BJ (cell line): Measurements from ENCODE around the gene KCTD10. TPM values are rescaled to one million over a fixed set of nuclear protein-coding genes. Genes with fewer than 3 reads are reported as not detected.
"Not testable (repeated sequence)": the region's sequence is repeated elsewhere in the genome, so short reads cannot be mapped to it uniquely, and the experiment has no call there.

Experiments used
- CTCF ChIA-PET: fragments of 350-600 bp; formaldehyde crosslinking; extraction: SDS; loops from one replicate; lab custom pipeline; 2021; ENCODE audit warnings: antibody characterized with exemption, inconsistent platforms; lab: Yijun Ruan, JAX
- POLR2A ChIA-PET: fragments of 300-600 bp; sonication (Branson Sonifier 250); formaldehyde crosslinking; extraction: SDS; loops from one replicate; lab custom pipeline; 2021; ENCODE audit warnings: antibody characterized with exemption; lab: Charles Lee
- DNase-seq: peaks from one replicate; pipeline ENCODE4 v3.0.0-alpha.2; 2011; ENCODE audit warnings: low read depth
- H3K27me3 ChIP-seq: 2 replicates; pipeline ENCODE4 v1.6.0; 2011; ENCODE audit warnings: low read length; ENCODE audit not compliant: control insufficient read depth, insufficient read depth
- H3K36me3 ChIP-seq: 2 replicates; pipeline ENCODE4 v1.5.1; 2011; ENCODE audit warnings: low read length; ENCODE audit not compliant: control insufficient read depth, insufficient read depth
- H3K4me3 ChIP-seq: 2 replicates; pipeline ENCODE4 v1.5.1; 2011; ENCODE audit warnings: low read depth, mild to moderate bottlenecking, control low read depth, low read length
- polyA plus RNA-seq: library from polyadenylated mRNA; depleted of rRNA; stranded (reverse); fragments of >200 nt; gene quantifications from 2 replicates; pipeline ENCODE4 v1.2.3, GENCODE V29; 2011
- TF ChIP-seq, protein P1 (sequence below): IDR thresholded peaks from 2 replicates; pipeline ENCODE4 v1.5.1; 2011; ENCODE audit warnings: low read depth, mild to moderate bottlenecking, control low read depth, inconsistent platforms, low read length, moderate library complexity; ENCODE audit not compliant: insufficient read depth

KCTD10 gene
- polyA plus RNA-seq, 1 experiment = 172 TPM

DNA sequence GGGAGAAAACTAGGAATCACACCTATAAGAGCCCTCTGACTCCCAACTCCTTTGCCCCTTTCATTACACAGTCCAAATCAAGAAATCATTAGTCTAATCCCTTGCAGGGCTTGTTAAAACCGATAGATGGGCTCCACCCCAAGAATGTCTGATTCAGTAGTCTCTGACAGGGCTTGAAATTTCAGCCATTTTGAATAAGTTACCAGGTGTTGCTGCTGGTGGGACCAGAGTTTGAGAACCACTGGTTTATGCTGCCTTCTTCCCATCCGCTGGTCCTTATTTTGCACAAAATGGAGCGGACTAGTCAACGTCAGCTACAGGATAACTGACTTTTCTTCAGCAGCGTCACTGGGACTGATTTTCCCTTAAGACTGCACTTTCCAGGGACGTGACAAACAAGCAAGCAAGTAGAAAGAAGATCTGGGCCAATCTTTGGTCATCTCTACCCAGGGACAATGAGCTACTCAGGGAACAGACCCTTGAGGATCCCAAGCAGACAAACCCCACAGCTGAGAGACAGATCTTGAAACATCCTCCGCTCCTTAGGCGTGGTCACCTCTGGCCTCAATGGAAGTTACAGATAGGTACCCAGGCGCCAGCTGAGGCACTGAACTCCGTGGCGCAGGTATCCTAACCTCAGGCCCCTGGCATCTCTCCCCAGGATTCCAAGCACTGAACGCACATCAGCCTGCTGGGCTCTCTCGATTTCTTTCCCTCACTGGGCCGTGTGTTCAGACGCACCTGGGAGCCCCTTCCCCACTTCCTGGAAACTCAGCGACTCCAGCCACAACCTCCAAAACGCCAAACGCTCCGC is 900 bp downstream of the KCTD10 start:
- DNase-seq = no peak
- ChIA-PET POLR2A (interaction anchor here (1.9 kb wide), 1 partner anchor 13 kb away, joined by 11 read pairs; no protein-coding TSS in a partner anchor), CTCF (interaction anchor here (1.1 to 5.8 kb wide), 6 partner anchors 13 to 48 kb away, joined by 3 to 40 read pairs (median 4); no protein-coding TSS in a partner anchor)

DNA sequence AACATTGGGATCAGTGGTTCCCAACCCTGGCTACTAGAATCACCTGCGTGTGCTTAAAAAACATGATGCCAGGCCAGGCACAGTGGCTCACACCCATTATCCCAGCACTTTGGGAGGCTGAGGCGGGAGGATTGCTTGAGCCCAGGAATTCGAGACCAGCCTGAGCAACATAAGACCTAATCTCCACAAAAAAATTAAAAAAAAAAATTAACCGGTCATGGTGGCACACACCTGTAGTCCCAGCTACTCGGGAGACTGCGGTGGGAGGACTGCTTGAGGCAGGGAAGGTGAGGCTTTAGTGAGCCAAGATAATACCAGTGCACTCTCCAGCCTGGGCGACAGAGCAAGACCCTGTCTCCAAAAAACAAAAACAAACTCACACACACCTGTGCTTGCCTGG is 2.0 kb downstream of the KCTD10 start:
- CTCF ChIA-PET = interaction anchor here (0.6 to 5.8 kb wide), 4 partner anchors 18 to 123 kb away, joined by 3 to 40 read pairs (median 10); no protein-coding TSS in a partner anchor
- TF ChIP-seq, protein P1, sequence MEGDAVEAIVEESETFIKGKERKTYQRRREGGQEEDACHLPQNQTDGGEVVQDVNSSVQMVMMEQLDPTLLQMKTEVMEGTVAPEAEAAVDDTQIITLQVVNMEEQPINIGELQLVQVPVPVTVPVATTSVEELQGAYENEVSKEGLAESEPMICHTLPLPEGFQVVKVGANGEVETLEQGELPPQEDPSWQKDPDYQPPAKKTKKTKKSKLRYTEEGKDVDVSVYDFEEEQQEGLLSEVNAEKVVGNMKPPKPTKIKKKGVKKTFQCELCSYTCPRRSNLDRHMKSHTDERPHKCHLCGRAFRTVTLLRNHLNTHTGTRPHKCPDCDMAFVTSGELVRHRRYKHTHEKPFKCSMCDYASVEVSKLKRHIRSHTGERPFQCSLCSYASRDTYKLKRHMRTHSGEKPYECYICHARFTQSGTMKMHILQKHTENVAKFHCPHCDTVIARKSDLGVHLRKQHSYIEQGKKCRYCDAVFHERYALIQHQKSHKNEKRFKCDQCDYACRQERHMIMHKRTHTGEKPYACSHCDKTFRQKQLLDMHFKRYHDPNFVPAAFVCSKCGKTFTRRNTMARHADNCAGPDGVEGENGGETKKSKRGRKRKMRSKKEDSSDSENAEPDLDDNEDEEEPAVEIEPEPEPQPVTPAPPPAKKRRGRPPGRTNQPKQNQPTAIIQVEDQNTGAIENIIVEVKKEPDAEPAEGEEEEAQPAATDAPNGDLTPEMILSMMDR = no peak
- POLR2A ChIA-PET = interaction anchor here (1.9 kb wide), 1 partner anchor 12 kb away, joined by 11 read pairs; no protein-coding TSS in a partner anchor
- Histone ChIP-seq H3K4me3 (peak overlapping the region; percentile 84), H3K27me3 (no peaks in the 10 kb centered on the region), H3K36me3 (peaks cover 15% of the 10 kb centered on the region)
- no peak for DNase-seq

More for the DNA sequence above, 900 bp downstream of the KCTD10 start:
- Histone ChIP-seq H3K27me3 (no peaks in the 10 kb centered on the region), H3K36me3 (peaks cover 12% of the 10 kb centered on the region), H3K4me3 (peak overlapping the region; percentile 84)
- TF ChIP-seq, protein P1 = 0 out of 2 replicates have a peak, but pooled peaks have one; percentile 4

DNA sequence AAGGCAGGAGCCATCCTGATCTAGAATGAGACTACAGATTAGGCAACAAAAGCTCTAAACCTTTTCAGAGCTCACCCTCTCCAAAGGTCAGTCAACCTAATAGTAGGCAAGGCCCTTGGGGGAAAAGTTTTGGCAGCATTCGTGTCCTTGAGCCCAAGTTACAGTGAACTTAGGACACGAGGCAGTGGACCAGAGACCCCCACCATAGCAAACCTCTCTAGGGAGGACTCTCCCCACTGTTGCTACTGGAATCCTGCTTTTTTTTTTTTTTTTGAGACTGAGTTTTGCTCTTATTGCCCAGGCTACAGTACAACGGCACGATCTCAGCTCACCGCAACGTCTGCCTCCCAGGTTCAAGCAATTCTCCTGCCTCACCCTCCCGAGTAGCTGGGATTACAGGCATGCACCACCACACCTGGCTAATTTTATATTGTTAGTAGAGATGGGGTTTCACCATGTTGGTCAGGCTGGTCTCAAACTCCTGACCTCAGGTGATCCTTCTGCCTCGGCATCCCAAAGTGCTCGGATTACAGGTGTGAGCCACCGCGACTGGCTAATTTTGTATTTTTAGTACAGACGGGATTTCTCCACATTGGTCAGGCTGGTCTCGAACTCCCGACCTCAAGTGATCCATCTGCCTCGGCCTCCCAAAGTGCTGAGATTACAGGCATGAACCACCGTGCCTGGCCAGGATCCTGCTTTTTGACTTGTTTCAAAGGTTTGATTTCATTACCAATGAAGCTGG is 3.4 kb downstream of the KCTD10 start:
- H3K27me3 ChIP-seq, DNase-seq, H3K4me3 ChIP-seq, POLR2A ChIA-PET: not testable (repeated sequence)
- H3K36me3 ChIP-seq = peaks cover 21% of the 10 kb centered on the region
- CTCF ChIA-PET = interaction anchor here (1.3 to 5.8 kb wide), 4 partner anchors 9 to 46 kb away, joined by 5 to 40 read pairs (median 14); no protein-coding TSS in a partner anchor

DNA sequence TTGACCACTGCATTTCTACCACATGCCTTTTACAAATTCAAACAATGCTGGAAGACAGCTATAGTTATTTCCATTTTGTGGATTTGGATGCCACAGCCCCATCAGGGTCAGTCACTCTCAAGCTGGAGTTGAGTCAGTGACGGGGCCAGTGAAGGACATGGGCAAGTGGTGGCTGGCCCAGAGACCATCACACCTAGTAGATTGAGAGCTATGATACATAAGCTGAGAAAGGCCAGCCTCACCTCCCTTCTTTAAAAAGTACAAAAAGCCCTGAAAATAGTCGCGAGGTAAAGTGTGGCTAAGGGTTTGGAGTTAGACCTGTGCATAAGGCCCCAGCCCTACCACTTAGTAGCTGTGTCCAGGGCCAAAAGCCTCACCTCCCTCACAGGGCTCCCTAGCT is 4.1 kb downstream of the KCTD10 start:
- peaks cover 25% of the 10 kb centered on the region for H3K36me3 ChIP-seq
- ChIA-PET POLR2A (no interaction called here), CTCF (interaction anchor here (1.3 to 4.2 kb wide), 3 partner anchors 8 to 45 kb away, joined by 5 to 15 read pairs (median 13); no protein-coding TSS in a partner anchor)

DNA sequence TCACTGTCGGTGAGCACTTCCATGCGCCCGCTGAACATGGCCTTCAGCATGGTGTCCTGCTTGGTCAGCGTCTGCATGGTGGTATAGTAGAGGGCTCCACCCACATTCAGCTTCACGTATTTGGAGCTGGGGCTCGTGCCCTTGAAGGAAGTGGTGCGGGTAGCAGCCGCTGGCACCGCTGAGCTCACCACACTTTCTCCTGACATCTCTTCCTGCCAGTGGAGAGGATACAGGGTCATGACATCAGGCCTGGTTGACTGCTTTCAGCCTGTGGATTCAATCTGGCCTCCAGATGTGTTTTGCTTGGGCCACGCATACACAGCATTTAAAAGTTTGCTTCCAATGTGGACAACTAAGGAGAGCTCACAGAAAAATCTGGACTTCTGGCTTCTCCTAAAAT is 7.6 kb downstream of the KCTD10 start:
- ChIA-PET POLR2A (interaction anchor here (0.9 kb wide), 1 partner anchor 8 kb away, joined by 3 read pairs; no protein-coding TSS in a partner anchor), CTCF (interaction anchor here (0.6 to 1.4 kb wide), 6 partner anchors 8 to 360 kb away, joined by 3 to 14 read pairs (median 4); no protein-coding TSS in a partner anchor)
- H3K36me3 ChIP-seq = peaks cover 37% of the 10 kb centered on the region
- TF ChIP-seq, protein P1 = no peak
- peak; percentile 44 for DNase-seq
- H3K27me3 ChIP-seq = no peaks in the 10 kb centered on the region
- H3K4me3 ChIP-seq = no peak overlapping the region

More for the DNA sequence above, 4.1 kb downstream of the KCTD10 start:
- DNase-seq = no peak
- Histone ChIP-seq H3K27me3 (no peaks in the 10 kb centered on the region), H3K4me3 (no peak overlapping the region)
- TF ChIP-seq, protein P1 = no peak
